Measurements from ENCODE around the gene EEF2KMT. TPM values are rescaled to one million over a fixed set of nuclear protein-coding genes. Genes with fewer than 3 reads are reported as not detected.

Gene EEF2KMT
- total and polyA plus RNA-seq, 2 of the 13 experiments (the other 11 are each of a cell fraction or from before 2014, with no cell fraction given), result 10.7 to 26.9 TPM

- TF ChIP-seq ZNF572 (CRISPR knock-in tag; IDR thresholded peaks at IDR 0.05) (peak; percentile 90; the same call in 1 of the 2 replicates), SMAD9 (CRISPR knock-in tag; IDR thresholded peaks at IDR 0.05) (peak; percentile 91), ISX (CRISPR knock-in tag; conservative IDR thresholded peaks at IDR 0.05) (0 out of 2 replicates have a peak, but pooled peaks have one; percentile 44), AGO1 (IDR thresholded peaks at IDR 0.05; ENCODE audit: low read depth, low read length, poor library complexity, severe bottlenecking) (peak; percentile 79), ZNF691 (CRISPR knock-in tag; IDR thresholded peaks at IDR 0.05; ENCODE audit: borderline replicate concordance, low read depth) (peak; percentile 89), CHCHD3 (CRISPR knock-in tag; IDR thresholded peaks at IDR 0.05) (peak; percentile 74; the same call in 1 of the 2 replicates), ZNF589 (CRISPR knock-in tag; conservative IDR thresholded peaks at IDR 0.05) (no peak; the same call in 1 of the 2 replicates), HMGA1 (CRISPR knock-in tag; conservative IDR thresholded peaks at IDR 0.05) (no peak), TP53 (CRISPR knock-in tag; conservative IDR thresholded peaks at IDR 0.05) (no peak; the same call in 1 of the 2 replicates), RFXANK (CRISPR knock-in tag; IDR thresholded peaks at IDR 0.05) (peak; percentile 34; the same call in 1 of the 2 replicates), NFE2 (CRISPR knock-in tag; IDR thresholded peaks at IDR 0.05) (no peak), NRL (CRISPR knock-in tag; IDR thresholded peaks at IDR 0.05; ENCODE audit: borderline replicate concordance) (peak; percentile 99), KLF16 (CRISPR knock-in tag; IDR thresholded peaks at IDR 0.05) (peak in 1 of 2 experiments; percentile 94; a peak in 2 of 4 replicates), ZNF607 (CRISPR knock-in tag; IDR thresholded peaks at IDR 0.05; ENCODE audit: borderline replicate concordance) (no peak), ZNF274 (CRISPR knock-in tag; IDR thresholded peaks at IDR 0.05) (peak; percentile 99), IRX3 (CRISPR knock-in tag; IDR thresholded peaks at IDR 0.05; ENCODE audit: borderline replicate concordance, low read depth) (no peak), HNRNPL (IDR thresholded peaks at IDR 0.05; ENCODE audit: low read depth, low read length) (0 out of 2 replicates have a peak, but pooled peaks have one; percentile 54), ZNF841 (CRISPR knock-in tag; IDR thresholded peaks at IDR 0.05; ENCODE audit: borderline replicate concordance) (no peak), NFE2L2 (IDR thresholded peaks at IDR 0.05; ENCODE audit: low read length) (no peak), KDM3A (CRISPR knock-in tag; IDR thresholded peaks at IDR 0.05; ENCODE audit: low read depth) (peak; percentile 98), TAF15 (IDR thresholded peaks at IDR 0.05; ENCODE audit: low read depth, low read length, poor library complexity, severe bottlenecking) (peak; percentile 99), RBAK (CRISPR knock-in tag; IDR thresholded peaks at IDR 0.05) (no peak), ZNF747 (CRISPR knock-in tag; IDR thresholded peaks at IDR 0.05; ENCODE audit: borderline replicate concordance) (peak; percentile 81; the same call in 1 of the 2 replicates), ZFP62 (CRISPR knock-in tag; IDR thresholded peaks at IDR 0.05) (0 out of 2 replicates have a peak, but pooled peaks have one; percentile 22), KLF9 (CRISPR knock-in tag; IDR thresholded peaks at IDR 0.05; ENCODE audit: low read depth) (no peak), GATA4 (IDR thresholded peaks at IDR 0.05; ENCODE audit: borderline replicate concordance, low read depth) (peak; percentile 86), HOXA9 (CRISPR knock-in tag; IDR thresholded peaks at IDR 0.05; ENCODE audit: borderline replicate concordance) (no peak)
- TF ChIP-seq, protein P1, sequence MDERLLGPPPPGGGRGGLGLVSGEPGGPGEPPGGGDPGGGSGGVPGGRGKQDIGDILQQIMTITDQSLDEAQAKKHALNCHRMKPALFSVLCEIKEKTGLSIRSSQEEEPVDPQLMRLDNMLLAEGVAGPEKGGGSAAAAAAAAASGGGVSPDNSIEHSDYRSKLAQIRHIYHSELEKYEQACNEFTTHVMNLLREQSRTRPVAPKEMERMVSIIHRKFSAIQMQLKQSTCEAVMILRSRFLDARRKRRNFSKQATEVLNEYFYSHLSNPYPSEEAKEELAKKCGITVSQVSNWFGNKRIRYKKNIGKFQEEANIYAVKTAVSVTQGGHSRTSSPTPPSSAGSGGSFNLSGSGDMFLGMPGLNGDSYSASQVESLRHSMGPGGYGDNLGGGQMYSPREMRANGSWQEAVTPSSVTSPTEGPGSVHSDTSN (CRISPR knock-in tag; IDR thresholded peaks at IDR 0.05), result no peak
- TF ChIP-seq, protein P2, sequence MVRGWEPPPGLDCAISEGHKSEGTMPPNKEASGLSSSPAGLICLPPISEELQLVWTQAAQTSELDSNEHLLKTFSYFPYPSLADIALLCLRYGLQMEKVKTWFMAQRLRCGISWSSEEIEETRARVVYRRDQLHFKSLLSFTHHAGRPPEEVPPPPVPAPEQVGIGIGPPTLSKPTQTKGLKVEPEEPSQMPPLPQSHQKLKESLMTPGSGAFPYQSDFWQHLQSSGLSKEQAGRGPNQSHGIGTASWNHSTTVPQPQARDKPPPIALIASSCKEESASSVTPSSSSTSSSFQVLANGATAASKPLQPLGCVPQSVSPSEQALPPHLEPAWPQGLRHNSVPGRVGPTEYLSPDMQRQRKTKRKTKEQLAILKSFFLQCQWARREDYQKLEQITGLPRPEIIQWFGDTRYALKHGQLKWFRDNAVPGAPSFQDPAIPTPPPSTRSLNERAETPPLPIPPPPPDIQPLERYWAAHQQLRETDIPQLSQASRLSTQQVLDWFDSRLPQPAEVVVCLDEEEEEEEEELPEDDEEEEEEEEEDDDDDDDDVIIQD (CRISPR knock-in tag; IDR thresholded peaks at IDR 0.05; ENCODE audit: low read depth), result peak; percentile 88; the same call in 1 of the 2 replicates
Observed at GRCh38 chr16:5071681-5072333, 25.8 kb downstream of the EEF2KMT start, which contains the start of gene ALG1 (continued).
